SK-N-SH treated with all-trans-retinoic acid at 6 μM for 48 hours (cell line): ENCODE measurements around the gene ZNF512.

Experiments used
- ARNTL ChIP-seq: fragments of 450-650 bp; formaldehyde crosslinking; IDR thresholded peaks from 2 replicates; pipeline ENCODE4 v1.5.0; 2020; ENCODE audit warnings: low read depth, mild to moderate bottlenecking, moderate library complexity, borderline replicate concordance
- GLIS3 ChIP-seq: fragments of 250-450 bp; sonication (Bioruptor Pico); IDR thresholded peaks from 2 replicates; pipeline ENCODE4 v1.5.0; 2020; ENCODE audit warnings: mild to moderate bottlenecking, moderate library complexity
- ISL1 ChIP-seq: fragments of 250-450 bp; sonication (Bioruptor Pico); IDR thresholded peaks from 2 replicates; pipeline ENCODE4 v2.1.2; 2022; ENCODE audit warnings: mild to moderate bottlenecking, moderate library complexity
- OSR1 ChIP-seq: fragments of 250-450 bp; sonication (Bioruptor Pico); IDR thresholded peaks from 2 replicates; pipeline ENCODE4 v1.8.0; 2022; ENCODE audit warnings: moderate library complexity, mild to moderate bottlenecking, inconsistent platforms
- PPARA ChIP-seq: fragments of 250-450 bp; sonication (Bioruptor Pico); IDR thresholded peaks from 2 replicates; pipeline ENCODE4 v1.5.0; 2020; ENCODE audit warnings: mild to moderate bottlenecking, borderline replicate concordance
- RARB ChIP-seq: fragments of 250-450 bp; sonication (Bioruptor Pico); IDR thresholded peaks from 2 replicates; pipeline ENCODE4 v1.8.0; 2021; ENCODE audit warnings: mild to moderate bottlenecking, moderate library complexity
- TCF4 ChIP-seq: fragments of 250-450 bp; sonication (Bioruptor Pico); IDR thresholded peaks from 2 replicates; pipeline ENCODE4 v1.8.0; 2021; ENCODE audit warnings: mild to moderate bottlenecking, moderate library complexity, borderline replicate concordance
- ZFP30 ChIP-seq: fragments of 450-650 bp; formaldehyde crosslinking; IDR thresholded peaks from 2 replicates; pipeline ENCODE4 v1.5.0; 2022; ENCODE audit warnings: mild to moderate bottlenecking, moderate library complexity
- ZNF70 ChIP-seq: fragments of 450-650 bp; formaldehyde crosslinking; IDR thresholded peaks from 2 replicates; pipeline ENCODE4 v1.5.0; 2020; ENCODE audit warnings: mild to moderate bottlenecking, moderate library complexity
- ZNF8 ChIP-seq: fragments of 450-650 bp; formaldehyde crosslinking; IDR thresholded peaks from 2 replicates; pipeline ENCODE4 v1.5.0; 2020; ENCODE audit warnings: mild to moderate bottlenecking, moderate library complexity
- TF ChIP-seq, protein P1 (sequence below): fragments of 250-450 bp; sonication (Bioruptor Pico); IDR thresholded peaks from 2 replicates; pipeline ENCODE4 v1.5.1; 2021; ENCODE audit warnings: mild to moderate bottlenecking, moderate library complexity

DNA sequence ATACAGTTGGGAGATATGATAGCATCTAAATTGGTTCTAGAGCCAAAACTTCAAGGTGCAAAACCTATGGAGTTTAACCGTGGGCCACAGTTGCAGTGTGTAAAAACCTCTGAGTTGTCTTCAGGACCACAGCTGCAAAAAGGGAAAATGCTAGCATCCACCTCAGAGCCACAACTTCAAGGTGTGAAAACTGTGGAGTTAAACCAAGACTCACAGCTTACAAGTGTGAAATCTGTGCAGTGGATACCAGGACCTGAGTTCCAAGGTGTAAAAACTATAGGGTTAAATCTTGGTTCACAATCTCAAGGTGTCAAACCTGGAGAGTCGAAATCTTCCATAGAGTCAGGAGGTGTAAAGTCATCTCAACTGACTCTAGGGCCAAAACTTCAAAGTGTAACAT, 10.4 kb upstream of the ZNF512 start:
- TF ChIP-seq TCF4 (CRISPR knock-in tag): no peak
- TF ChIP-seq PPARA (CRISPR knock-in tag): no peak
- TF ChIP-seq OSR1 (CRISPR knock-in tag): no peak
- TF ChIP-seq ZNF70 (CRISPR knock-in tag): no peak
- TF ChIP-seq ZFP30 (CRISPR knock-in tag): no peak
- no peak for TF ChIP-seq ARNTL
- no peak for TF ChIP-seq GLIS3 (CRISPR knock-in tag)
- TF ChIP-seq, protein P1, sequence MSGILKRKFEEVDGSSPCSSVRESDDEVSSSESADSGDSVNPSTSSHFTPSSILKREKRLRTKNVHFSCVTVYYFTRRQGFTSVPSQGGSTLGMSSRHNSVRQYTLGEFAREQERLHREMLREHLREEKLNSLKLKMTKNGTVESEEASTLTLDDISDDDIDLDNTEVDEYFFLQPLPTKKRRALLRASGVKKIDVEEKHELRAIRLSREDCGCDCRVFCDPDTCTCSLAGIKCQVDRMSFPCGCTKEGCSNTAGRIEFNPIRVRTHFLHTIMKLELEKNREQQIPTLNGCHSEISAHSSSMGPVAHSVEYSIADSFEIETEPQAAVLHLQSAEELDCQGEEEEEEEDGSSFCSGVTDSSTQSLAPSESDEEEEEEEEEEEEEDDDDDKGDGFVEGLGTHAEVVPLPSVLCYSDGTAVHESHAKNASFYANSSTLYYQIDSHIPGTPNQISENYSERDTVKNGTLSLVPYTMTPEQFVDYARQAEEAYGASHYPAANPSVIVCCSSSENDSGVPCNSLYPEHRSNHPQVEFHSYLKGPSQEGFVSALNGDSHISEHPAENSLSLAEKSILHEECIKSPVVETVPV (CRISPR knock-in tag): no peak
- no peak for TF ChIP-seq RARB (CRISPR knock-in tag)
- no peak for TF ChIP-seq ISL1
- TF ChIP-seq ZNF8 (CRISPR knock-in tag): no peak
